Measurements from ENCODE around the gene TAF11L3.

DNA sequence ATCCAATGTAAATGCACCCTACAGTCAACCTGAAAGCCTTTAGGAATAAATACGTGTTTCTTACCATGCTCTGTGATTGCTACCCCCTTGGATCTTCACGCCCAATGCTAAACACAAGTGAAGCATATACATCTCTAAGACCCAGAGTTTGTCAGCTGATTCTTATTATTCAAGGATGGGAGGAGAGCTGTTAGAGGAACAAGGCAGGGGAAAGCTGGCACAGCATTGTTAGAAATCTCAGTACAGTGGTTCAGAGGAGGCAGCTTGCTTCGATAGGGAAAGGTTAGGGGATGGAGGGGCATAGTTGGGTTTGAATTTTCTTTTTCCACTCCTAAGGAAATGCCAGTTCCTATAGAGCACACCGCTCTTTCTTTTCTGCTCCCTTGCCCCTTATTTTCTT is 36.8 kb upstream of the TAF11L3 start:
- TF ChIP-seq CTCF (conservative IDR thresholded peaks at IDR 0.05 in 1 of 2, IDR thresholded peaks at IDR 0.05 in 1 of 2; ENCODE audit: extremely low read depth in 1 of 2, insufficient read depth in 1 of 2, low read depth in 1 of 2, low read length in 2 of 2) (no peak), EZH2 (IDR thresholded peaks at IDR 0.05; ENCODE audit: borderline replicate concordance, low read length) (no peak)

All from mammary epithelial cell (primary cell).